GM18861 (cell line): Measurements from ENCODE around the gene SARNP.

ENCODE experiments used
- ATAC-seq: cut with Tn5 transposase; IDR thresholded peaks from one replicate; pipeline ENCODE4 v1.9.1; 2021; ENCODE audit not compliant: unreplicated experiment

Gene SARNP

DNA sequence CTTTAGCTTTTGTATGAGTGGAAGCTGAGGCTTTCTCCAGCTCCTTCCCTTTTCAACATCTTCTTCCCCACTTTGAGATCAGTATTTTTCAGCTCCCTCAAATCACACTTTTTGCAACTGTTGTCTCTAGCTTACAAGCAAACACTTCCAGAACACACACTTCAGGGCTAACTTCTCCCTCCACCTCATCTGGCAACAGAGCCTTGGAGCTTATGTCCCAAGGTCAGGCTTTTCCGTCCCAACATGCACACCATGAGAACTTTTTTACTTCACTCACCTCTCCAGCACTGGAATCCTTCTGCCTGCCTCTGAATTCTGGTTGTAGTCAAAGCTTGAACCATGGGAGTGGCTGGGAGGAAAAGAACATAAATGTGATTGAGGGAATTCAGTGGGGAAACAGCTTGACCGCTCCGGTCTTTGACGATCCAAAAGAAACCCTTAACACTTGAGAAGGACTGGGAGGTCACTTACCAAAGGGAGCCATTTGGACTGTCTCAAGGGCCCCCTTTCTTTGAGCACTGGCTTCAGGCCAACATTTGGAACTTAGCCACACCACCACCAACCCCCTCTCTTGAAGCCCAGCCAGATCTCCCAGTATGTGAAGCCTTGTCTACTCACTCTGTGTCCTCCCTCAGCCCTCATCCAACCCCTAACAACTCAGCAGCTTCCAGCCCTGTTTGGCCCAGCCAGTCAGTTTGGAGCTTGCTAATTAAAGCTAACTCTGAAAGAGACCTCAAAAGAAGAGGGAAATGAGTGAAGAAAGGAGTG is 105.6 kb downstream of the SARNP start:
- no peak for ATAC-seq

DNA sequence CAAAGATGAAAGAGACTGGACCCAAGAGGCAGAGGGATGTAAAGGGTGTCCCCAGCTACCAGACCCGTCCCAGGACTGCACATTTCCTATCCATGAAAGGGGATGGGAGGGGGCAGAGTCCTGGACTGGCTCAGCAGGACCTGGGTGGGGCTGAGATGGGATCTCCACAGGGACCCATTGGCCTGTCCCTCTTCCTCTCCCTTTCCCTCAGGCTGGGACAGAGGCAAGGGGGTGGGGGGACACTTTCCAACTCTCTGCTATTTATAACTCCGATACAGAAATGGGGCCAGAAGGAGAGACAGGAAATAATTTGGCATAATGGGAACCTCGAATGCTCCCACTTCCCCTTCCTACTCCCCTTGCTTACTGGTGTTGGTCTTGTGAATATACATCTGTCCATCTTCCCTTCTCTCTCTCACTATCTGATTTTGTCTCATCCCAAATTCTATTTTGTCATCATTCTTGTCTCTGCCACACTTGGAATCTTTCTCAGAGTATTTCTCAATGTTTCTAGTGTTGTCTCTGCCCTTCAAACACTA is 108.8 kb downstream of the SARNP start:
- ATAC-seq: no peak

GRCh38 chr12:55707841-55708694 is 109.5 kb downstream of the SARNP start, which contains the start of gene ITGA7:
Gene ITGA7 (minus strand): TSS chr12:55707904. CDS start chr12:55707682, 222 bp downstream.
- no peak for ATAC-seq
